MM.1S (cell line): ENCODE data around the gene POLR3A.

ENCODE experiments used
- DNase-seq: peaks from one replicate; pipeline ENCODE4 v3.0.0-alpha.2; 2015
- H2AFZ ChIP-seq: fragments of 300-600 bp; sonication (generic); 2 replicates; pipeline ENCODE4 v1.6.0; 2016; ENCODE audit warnings: antibody characterized with exemption, low read length
- H3F3A ChIP-seq: fragments of 300-600 bp; sonication (generic); 2 replicates; pipeline ENCODE4 v1.6.1; 2016; ENCODE audit warnings: mild to moderate bottlenecking, antibody characterized with exemption, low read length, moderate library complexity, mixed read lengths; ENCODE audit not compliant: insufficient read depth
- H3K27ac ChIP-seq: fragments of 300-600 bp; sonication (generic); 2 replicates; pipeline ENCODE4 v1.5.1; 2016; ENCODE audit warnings: mild to moderate bottlenecking, low read length
- H3K27me3 ChIP-seq: fragments of 300-600 bp; sonication (generic); replicated peaks from 2 replicates; pipeline ENCODE4 v1.6.0; 2016; ENCODE audit warnings: low read length; ENCODE audit not compliant: insufficient read depth
- H3K36me3 ChIP-seq: fragments of 300-600 bp; sonication (generic); replicated peaks from 2 replicates; pipeline ENCODE4 v1.6.1; 2016; ENCODE audit warnings: mild to moderate bottlenecking, low read length, mixed read lengths; ENCODE audit not compliant: insufficient read depth
- H3K4me1 ChIP-seq: fragments of 300-600 bp; sonication (generic); 2 replicates; pipeline ENCODE4 v1.6.1; 2016; ENCODE audit warnings: low read length, mixed read lengths
- H3K4me2 ChIP-seq: fragments of 300-600 bp; sonication (generic); 2 replicates; pipeline ENCODE4 v1.6.0; 2016; ENCODE audit warnings: low read depth, low read length
- H3K4me3 ChIP-seq: fragments of 300-600 bp; sonication (generic); 2 replicates; pipeline ENCODE4 v1.5.1; 2016; ENCODE audit warnings: low read length, mixed read lengths
- H3K79me2 ChIP-seq: fragments of 300-600 bp; sonication (generic); 2 replicates; pipeline ENCODE4 v1.6.1; 2016; ENCODE audit warnings: mixed run types, low read length, mixed read lengths
- H3K9ac ChIP-seq: fragments of 300-600 bp; sonication (generic); 2 replicates; pipeline ENCODE4 v1.6.1; 2016; ENCODE audit warnings: low read length, mixed read lengths
- H3K9me2 ChIP-seq: fragments of 300-600 bp; sonication (generic); replicated peaks from 2 replicates; pipeline ENCODE4 v1.6.1; 2016; ENCODE audit warnings: mild to moderate bottlenecking, low read length, mixed read lengths; ENCODE audit not compliant: insufficient read depth
- H3K9me3 ChIP-seq: fragments of 300-600 bp; sonication (generic); replicated peaks from 2 replicates; pipeline ENCODE4 v1.6.1; 2016; ENCODE audit warnings: mild to moderate bottlenecking, low read length, mixed read lengths; ENCODE audit not compliant: insufficient read depth
- H4K20me1 ChIP-seq: fragments of 300-600 bp; sonication (generic); 2 replicates; pipeline ENCODE4 v1.6.1; 2016; ENCODE audit warnings: mild to moderate bottlenecking, low read length, moderate library complexity, mixed read lengths; ENCODE audit not compliant: insufficient read depth
- EZH2 ChIP-seq: fragments of 300-600 bp; sonication (generic); optimal IDR thresholded peaks from 2 replicates; pipeline ENCODE3; 2017; ENCODE audit warnings: low read depth, mild to moderate bottlenecking, antibody characterized with exemption, low read length, mixed read lengths
- EZH2phosphoT487 ChIP-seq: fragments of 300-600 bp; sonication (generic); IDR thresholded peaks from 2 replicates; pipeline ENCODE4 v1.6.1; 2018; ENCODE audit warnings: antibody characterized with exemption, low read length
- TF ChIP-seq, protein P1 (sequence below): fragments of 300-600 bp; sonication (generic); IDR thresholded peaks from 2 replicates; pipeline ENCODE4 v1.5.1; 2016; ENCODE audit warnings: antibody characterized with exemption, low read length, mixed read lengths

The POLR3A gene

DNA sequence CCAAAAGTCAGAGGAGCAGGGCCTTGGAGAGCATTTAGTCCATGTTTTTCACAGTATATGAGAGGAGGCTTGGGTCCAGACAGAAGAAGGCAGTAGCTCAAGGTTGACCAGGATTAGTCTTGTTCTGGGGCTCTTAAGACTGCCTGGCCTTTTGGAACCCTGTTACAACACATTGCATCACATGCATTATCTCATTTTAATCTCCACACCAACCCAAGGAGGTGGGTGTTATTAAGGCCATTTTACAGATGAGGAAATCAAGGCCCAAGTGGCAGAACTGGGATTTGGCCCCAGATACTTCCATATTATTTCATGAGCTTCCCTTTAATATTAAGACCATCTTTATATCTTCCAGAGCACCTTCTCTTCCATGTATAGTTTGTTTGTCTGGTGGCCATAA lies 43.2 kb upstream of the POLR3A start:
- Histone ChIP-seq H3K9me2 (no peaks in the 10 kb centered on the region), H4K20me1 (no peaks in the 10 kb centered on the region), H3K27me3 (no peaks in the 10 kb centered on the region), H2AFZ (no peak overlapping the region), H3F3A (no peaks in the 10 kb centered on the region), H3K27ac (no peak overlapping the region), H3K4me3 (no peak overlapping the region), H3K9ac (no peak overlapping the region), H3K79me2 (no peaks in the 10 kb centered on the region), H3K4me1 (no peaks in the 10 kb centered on the region), H3K9me3 (no peaks in the 10 kb centered on the region), H3K4me2 (no peak overlapping the region), H3K36me3 (no peaks in the 10 kb centered on the region)
- no peak for DNase-seq
- TF ChIP-seq, protein P1, sequence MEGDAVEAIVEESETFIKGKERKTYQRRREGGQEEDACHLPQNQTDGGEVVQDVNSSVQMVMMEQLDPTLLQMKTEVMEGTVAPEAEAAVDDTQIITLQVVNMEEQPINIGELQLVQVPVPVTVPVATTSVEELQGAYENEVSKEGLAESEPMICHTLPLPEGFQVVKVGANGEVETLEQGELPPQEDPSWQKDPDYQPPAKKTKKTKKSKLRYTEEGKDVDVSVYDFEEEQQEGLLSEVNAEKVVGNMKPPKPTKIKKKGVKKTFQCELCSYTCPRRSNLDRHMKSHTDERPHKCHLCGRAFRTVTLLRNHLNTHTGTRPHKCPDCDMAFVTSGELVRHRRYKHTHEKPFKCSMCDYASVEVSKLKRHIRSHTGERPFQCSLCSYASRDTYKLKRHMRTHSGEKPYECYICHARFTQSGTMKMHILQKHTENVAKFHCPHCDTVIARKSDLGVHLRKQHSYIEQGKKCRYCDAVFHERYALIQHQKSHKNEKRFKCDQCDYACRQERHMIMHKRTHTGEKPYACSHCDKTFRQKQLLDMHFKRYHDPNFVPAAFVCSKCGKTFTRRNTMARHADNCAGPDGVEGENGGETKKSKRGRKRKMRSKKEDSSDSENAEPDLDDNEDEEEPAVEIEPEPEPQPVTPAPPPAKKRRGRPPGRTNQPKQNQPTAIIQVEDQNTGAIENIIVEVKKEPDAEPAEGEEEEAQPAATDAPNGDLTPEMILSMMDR, result no peak
- TF ChIP-seq EZH2 (no peak), EZH2phosphoT487 (no peak)

DNA sequence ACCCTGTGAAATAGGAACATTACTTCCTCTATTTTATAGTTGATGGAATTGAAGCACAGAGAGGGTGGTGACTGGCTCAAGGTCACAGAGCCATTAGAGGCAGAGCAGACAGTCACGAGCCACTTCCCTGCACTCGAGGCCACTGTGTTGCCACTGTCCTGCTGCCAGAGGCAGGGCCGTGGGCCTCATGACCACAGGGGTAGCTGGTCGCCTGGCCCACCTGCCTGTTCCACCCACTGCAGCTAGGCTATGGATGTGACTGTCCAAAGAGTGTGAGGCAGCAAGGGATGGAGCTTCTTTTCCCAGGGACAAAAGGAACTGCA lies 42.5 kb upstream of the POLR3A start:
- Histone ChIP-seq H3K27me3 (no peaks in the 10 kb centered on the region), H2AFZ (no peak overlapping the region), H3K9me3 (no peaks in the 10 kb centered on the region), H3K9ac (no peak overlapping the region), H3K36me3 (no peaks in the 10 kb centered on the region), H4K20me1 (no peaks in the 10 kb centered on the region), H3K4me3 (no peak overlapping the region), H3K4me2 (no peak overlapping the region), H3K79me2 (no peaks in the 10 kb centered on the region), H3F3A (no peaks in the 10 kb centered on the region), H3K27ac (no peak overlapping the region), H3K9me2 (no peaks in the 10 kb centered on the region), H3K4me1 (no peaks in the 10 kb centered on the region)
- no peak for DNase-seq
- TF ChIP-seq EZH2, result no peak
- TF ChIP-seq, protein P1, result no peak
- no peak for TF ChIP-seq EZH2phosphoT487

DNA sequence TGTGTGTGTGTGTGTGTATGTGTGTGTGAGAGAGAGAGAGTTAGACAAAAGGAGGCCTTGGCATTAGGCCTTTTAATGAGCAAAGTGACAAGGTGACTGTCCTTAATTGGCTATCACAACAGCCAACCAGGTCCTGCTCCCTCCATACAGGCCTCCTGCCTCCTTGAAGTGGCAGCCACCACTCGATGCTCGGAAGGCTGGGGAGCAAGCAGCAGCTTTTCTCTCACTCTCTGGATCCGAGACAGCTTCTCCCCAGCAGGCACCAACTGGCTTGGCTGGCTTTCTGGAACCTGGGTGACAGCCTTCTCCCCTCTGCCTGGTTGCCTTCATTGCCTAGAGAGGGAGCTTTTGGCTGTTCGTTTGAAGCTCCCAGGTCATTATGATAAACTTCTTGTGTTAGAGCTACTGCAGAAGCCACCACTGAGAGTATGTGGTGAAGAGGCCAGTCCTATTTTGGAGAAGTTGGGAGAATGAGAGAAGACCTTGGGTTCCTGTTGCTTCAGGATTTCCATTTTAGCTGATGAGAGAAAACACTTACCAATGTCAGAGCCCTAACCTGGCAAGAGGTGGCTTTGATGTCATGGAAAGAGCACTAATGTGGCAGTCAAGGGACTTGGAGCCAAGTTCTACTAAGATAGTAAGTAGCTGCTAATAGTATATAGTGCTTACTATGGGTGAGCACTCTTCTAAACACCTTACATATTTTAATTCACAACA lies 42.0 kb upstream of the POLR3A start:
- Histone ChIP-seq H3K27me3 (no peaks in the 10 kb centered on the region), H3K9me3 (no peaks in the 10 kb centered on the region), H3K36me3 (no peaks in the 10 kb centered on the region), H4K20me1 (no peaks in the 10 kb centered on the region), H2AFZ (no peak overlapping the region), H3K4me1 (no peaks in the 10 kb centered on the region), H3F3A (no peaks in the 10 kb centered on the region), H3K4me3 (no peak overlapping the region), H3K79me2 (no peaks in the 10 kb centered on the region), H3K27ac (no peak overlapping the region), H3K9me2 (no peaks in the 10 kb centered on the region), H3K4me2 (no peak overlapping the region), H3K9ac (no peak overlapping the region)
- DNase-seq, result no peak
- TF ChIP-seq EZH2 (no peak), EZH2phosphoT487 (no peak)
- TF ChIP-seq, protein P1, result no peak
